ENCODE data around the gene LRRC37A3.

DNA sequence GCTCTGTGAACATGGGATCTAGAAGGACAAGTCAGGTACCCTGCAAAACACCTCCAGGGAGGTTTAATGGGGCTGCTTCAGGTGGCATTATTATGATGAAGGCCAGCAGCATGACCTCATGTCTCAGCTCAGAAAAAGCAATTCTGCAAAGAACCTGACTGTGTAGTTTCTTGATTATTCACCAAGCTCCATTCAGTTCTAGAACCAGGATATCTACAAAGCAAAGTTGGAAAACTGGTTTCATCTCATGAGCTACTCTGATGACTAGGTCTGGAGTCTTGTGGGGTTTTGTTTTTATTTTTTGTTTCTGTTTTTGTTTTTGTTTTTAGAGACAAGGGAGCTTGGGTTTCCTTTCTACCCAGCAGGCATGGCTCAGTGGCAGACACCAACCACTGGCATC, 19.0 kb upstream of the LRRC37A3 start:
- TF ChIP-seq, protein P1, sequence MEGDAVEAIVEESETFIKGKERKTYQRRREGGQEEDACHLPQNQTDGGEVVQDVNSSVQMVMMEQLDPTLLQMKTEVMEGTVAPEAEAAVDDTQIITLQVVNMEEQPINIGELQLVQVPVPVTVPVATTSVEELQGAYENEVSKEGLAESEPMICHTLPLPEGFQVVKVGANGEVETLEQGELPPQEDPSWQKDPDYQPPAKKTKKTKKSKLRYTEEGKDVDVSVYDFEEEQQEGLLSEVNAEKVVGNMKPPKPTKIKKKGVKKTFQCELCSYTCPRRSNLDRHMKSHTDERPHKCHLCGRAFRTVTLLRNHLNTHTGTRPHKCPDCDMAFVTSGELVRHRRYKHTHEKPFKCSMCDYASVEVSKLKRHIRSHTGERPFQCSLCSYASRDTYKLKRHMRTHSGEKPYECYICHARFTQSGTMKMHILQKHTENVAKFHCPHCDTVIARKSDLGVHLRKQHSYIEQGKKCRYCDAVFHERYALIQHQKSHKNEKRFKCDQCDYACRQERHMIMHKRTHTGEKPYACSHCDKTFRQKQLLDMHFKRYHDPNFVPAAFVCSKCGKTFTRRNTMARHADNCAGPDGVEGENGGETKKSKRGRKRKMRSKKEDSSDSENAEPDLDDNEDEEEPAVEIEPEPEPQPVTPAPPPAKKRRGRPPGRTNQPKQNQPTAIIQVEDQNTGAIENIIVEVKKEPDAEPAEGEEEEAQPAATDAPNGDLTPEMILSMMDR (IDR thresholded peaks at IDR 0.05), result no peak
- no peak for TF ChIP-seq POLR2A (IDR thresholded peaks at IDR 0.05)
